ENCODE results near the gene ZBTB18. TPM values are rescaled to one million over a fixed set of nuclear protein-coding genes. Genes with fewer than 3 reads are reported as not detected.

The ZBTB18 gene
- 4.3 to 6.0 TPM (median 5.3 TPM) in 5 replicates for total RNA-seq (2022; extraction: Qiagen RNA extraction; ENCODE audit: low read depth)

DNA sequence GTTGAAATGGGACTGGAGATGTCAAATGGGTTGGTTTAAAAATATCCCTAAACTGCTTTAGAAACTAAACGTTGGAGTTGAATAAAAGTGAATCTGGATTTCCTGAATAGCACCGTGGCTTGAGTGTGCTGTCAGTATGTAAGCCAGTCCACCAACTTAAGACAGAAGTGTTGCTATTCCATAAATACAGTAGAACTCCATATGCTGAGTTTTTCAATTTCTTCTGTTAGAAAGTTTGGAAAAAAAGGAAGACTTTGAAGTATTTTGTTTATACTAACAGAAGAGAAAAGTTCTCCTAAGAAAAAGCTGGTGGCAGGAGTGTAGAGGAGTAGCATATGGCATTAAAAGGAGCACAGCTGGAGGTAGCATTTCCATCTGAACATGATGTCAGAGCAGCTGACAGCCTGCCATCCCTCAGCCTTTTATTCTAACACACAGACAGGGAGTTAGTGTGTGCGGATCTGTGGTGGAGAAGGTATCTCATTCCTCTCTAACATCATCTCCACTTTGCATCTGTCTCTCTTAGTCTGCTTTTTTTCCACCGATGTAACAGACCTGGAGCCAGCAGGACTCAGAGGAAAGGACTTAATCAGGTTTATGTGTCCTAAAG, at the start of gene ZBTB18:
Gene ZBTB18, plus strand, starts transcription at position 449 of the 610 bp plus-strand sequence. Its CDS starts 149 bp downstream, at position 598.

Other genes with a start within 250 kb of the ZBTB18 start
- gene AKT3, start 201.0 kb upstream of the ZBTB18 start, total RNA-seq (2022; extraction: Qiagen RNA extraction; ENCODE audit: low read depth), result 18.4 to 34.0 TPM (median 25.9 TPM) in 5 replicates